AG04449 (cell line): ENCODE measurements around the gene FGFR2.
A peak's percentile ranks its signal among the peaks of the same experiment; 100 is the strongest.

Source experiments
- CTCF ChIA-PET: fragments of 350-600 bp; formaldehyde crosslinking; extraction: SDS; loops from one replicate; lab custom pipeline; 2021; ENCODE audit warnings: antibody characterized with exemption; lab: Yijun Ruan, JAX
- POLR2A ChIA-PET: fragments of 400-600, 350-600 bp; formaldehyde crosslinking; extraction: SDS; loops from one replicate; lab custom pipeline; 2020; ENCODE audit warnings: antibody characterized with exemption, inconsistent platforms; lab: Yijun Ruan, JAX
- DNase-seq: peaks from one replicate; pipeline ENCODE4 v3.0.0-alpha.2; 2010; ENCODE audit warnings: low read depth, low spot score
- H3K4me3 ChIP-seq: 2 replicates; pipeline ENCODE4 v1.5.1; 2011; ENCODE audit warnings: low read depth, mild to moderate bottlenecking, control low read depth, low read length
- TF ChIP-seq, protein P1 (sequence below): IDR thresholded peaks from one replicate; pipeline ENCODE4 v1.5.1; 2011; ENCODE audit warnings: mild to moderate bottlenecking, moderate library complexity, low read length, control low read depth, inconsistent platforms; ENCODE audit not compliant: insufficient read depth; ENCODE audit errors: missing control alignments

Gene FGFR2

GRCh38 chr10:121531830-121532178 is 66.4 kb downstream of the FGFR2 start:
- H3K4me3 ChIP-seq = no peak overlapping the region
- CTCF ChIA-PET = no interaction called here
- POLR2A ChIA-PET = no interaction called here
- TF ChIP-seq, protein P1, sequence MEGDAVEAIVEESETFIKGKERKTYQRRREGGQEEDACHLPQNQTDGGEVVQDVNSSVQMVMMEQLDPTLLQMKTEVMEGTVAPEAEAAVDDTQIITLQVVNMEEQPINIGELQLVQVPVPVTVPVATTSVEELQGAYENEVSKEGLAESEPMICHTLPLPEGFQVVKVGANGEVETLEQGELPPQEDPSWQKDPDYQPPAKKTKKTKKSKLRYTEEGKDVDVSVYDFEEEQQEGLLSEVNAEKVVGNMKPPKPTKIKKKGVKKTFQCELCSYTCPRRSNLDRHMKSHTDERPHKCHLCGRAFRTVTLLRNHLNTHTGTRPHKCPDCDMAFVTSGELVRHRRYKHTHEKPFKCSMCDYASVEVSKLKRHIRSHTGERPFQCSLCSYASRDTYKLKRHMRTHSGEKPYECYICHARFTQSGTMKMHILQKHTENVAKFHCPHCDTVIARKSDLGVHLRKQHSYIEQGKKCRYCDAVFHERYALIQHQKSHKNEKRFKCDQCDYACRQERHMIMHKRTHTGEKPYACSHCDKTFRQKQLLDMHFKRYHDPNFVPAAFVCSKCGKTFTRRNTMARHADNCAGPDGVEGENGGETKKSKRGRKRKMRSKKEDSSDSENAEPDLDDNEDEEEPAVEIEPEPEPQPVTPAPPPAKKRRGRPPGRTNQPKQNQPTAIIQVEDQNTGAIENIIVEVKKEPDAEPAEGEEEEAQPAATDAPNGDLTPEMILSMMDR = no peak
- DNase-seq = no peak

- CTCF ChIA-PET = no interaction called here
- TF ChIP-seq, protein P1 = no peak
- H3K4me3 ChIP-seq = no peak overlapping the region
- DNase-seq = no peak
- POLR2A ChIA-PET = no interaction called here
Measured at GRCh38 chr10:121531076-121531829, 67.0 kb downstream of the FGFR2 start.

DNA sequence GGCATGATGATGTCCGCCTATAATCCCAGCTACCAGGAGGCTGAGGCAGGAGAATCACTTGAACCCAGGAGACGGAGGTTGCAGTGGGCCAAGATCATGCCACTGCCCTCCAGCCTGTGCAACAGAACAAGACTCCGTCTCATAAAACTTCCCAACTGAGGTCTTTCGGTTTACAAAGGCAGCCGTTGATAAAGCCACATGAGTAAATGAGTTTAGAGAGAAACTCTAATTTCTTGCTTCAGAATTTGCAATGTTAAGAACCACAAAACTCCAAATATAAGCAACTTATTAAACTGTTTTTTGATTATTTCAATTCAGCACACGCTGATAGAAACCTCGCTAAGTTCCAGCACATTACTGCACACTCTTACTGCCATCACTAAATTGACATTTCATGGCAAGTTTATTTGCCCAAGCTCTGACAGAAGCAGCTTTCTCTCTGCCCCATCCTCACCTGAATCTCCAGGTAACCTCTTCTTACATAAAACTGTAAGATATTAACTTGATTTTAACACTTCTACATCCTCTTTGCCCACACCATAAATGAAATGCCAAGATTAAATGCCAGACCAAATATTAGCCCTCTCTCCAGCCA is 67.7 kb downstream of the FGFR2 start:
- CTCF ChIA-PET = no interaction called here
- TF ChIP-seq, protein P1 = no peak
- POLR2A ChIA-PET = no interaction called here
- DNase-seq = no peak
- H3K4me3 ChIP-seq = no peak overlapping the region

DNA sequence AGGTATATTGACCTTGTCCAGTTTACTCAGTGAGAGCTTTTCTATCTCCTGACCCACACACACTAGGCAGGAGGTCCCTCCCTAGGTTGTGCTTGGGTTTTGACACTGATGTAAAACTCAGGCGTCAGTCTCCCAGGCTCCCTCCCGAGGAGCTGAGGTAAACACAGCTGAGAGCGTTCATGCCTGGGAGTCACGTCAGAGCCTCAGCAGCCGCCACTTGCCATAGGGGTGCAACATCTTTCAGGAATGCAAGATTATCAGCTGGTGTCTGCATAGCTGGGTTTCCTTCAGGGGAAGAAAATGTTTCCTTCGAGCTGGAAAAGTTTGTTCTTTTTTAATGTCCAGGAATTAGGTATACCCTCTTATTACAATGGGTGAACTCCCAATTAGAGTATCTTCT is 70.6 kb downstream of the FGFR2 start:
- POLR2A ChIA-PET = interaction anchor here (0.7 kb wide), 1 partner anchor 67 kb away, joined by 3 read pairs; no protein-coding TSS in a partner anchor
- peak; percentile 57 for DNase-seq
- TF ChIP-seq, protein P1 = no peak
- H3K4me3 ChIP-seq = no peak overlapping the region
- CTCF ChIA-PET = interaction anchor here (0.6 to 0.9 kb wide), 3 partner anchors 9 to 42 kb away, joined by 3 read pairs; no protein-coding TSS in a partner anchor

DNA sequence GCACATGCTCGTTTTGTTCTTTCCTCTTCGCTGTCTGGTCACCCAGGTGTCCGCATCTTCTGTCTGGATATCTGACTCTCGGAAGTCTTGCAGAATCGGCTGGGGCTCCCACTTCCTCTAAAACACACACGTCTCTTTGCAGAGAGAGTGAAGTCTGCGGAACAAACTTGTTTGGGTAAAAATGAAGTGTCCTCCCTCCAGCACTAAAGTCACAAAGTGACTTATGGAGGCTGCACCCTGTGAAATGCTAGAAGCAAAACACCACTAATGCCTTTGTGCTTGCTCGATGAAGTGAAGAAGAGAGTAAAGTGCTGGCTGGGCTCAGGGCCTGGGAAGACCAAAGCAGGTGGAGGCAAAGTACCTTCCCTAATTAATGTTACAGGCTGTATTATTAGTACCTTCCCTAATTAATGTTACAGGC is 71.4 kb downstream of the FGFR2 start:
- no peak for DNase-seq
- TF ChIP-seq, protein P1 = no peak

DNA sequence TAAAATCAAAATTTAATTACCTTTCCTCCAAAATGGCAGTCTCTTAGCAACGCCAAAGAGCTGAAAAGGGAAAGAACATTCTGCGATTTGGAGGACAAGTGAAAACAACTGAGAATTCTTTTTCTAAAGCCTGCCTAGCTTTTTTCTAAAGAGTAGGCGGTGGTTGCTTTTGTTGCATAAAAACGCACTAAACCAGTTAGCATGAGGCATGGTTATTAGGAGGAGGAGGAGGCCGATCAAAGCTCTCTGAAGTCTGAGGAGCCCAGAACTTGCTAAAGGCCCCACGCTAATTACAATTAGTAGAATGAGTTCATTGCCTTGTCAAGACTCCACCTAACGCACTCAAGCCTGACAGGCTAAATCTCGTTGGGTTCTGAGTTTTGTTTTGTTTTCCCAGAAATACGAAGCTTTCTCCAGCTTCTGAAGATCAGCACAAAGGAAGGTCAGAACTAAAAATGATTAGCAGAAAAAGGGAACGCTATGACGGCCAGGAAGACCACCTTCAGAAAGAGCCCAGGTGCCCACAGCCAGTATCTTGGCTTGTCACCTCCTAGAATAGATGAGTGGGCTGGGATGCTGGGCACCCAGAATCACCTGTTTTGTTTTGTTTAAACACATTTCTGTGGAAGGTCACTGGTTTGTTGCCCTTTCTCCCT is 72.0 kb downstream of the FGFR2 start:
- TF ChIP-seq, protein P1 = no peak
- DNase-seq = no peak
- POLR2A ChIA-PET = no interaction called here
- no peak overlapping the region for H3K4me3 ChIP-seq
- CTCF ChIA-PET = interaction anchor here (0.8 kb wide), 1 partner anchor 9 kb away, joined by 3 read pairs; no protein-coding TSS in a partner anchor

More for the DNA sequence above, 71.4 kb downstream of the FGFR2 start:
- H3K4me3 ChIP-seq = no peak overlapping the region
- ChIA-PET POLR2A (no interaction called here), CTCF (no interaction called here)
